K562 (cell line): Measurements from ENCODE around the gene PITX1. TPM values are rescaled to one million over a fixed set of nuclear protein-coding genes. Genes with fewer than 3 reads are reported as not detected.

Source experiments
- ATAC-seq: fragments of 200-7000 bp; cut with Tn5 transposase; 3 replicates; pipeline ENCODE4 v1.9.1; 2020; ENCODE audit warnings: moderate library complexity
- BruUV-seq: library from RNA; stranded (reverse); fragments of 400-500 nt; replicated peaks from 2 replicates; lab custom pipeline; 2021; lab: Mats Ljungman, UMichigan
- CTCF ChIA-PET: fragments of 300-600 bp; formaldehyde crosslinking; extraction: SDS; loops from one replicate; lab custom pipeline; 2021; ENCODE audit warnings: low intra/inter-chr PET ratio; lab: Yijun Ruan, JAX
- POLR2A ChIA-PET: fragments of 300-600, 350-650 bp; sonication (Branson Sonifier 250); formaldehyde crosslinking; extraction: SDS; loops from one replicate; lab custom pipeline; 2021; ENCODE audit warnings: antibody characterized with exemption, inconsistent platforms; lab: Yijun Ruan, JAX
- DNase-seq, 4 experiments: peaks; one replicate each; pipeline versions ENCODE4 v3.0.0 to v3.0.0-alpha.2; 2011 to 2018; ENCODE audit warnings: low spot score in 3 of 4, mixed read lengths in 3 of 4; ENCODE audit errors: extremely low read depth in 1 of 4
- FAIRE-seq: peaks from 2 replicates; lab custom pipeline; 2011; peaks lifted over from hg19 to GRCh38; lab: Jason Lieb, UNC
- H2AFZ ChIP-seq: 2 replicates; pipeline ENCODE4 v1.6.0; 2011; ENCODE audit warnings: low read depth, low read length, control low read depth, inconsistent platforms
- H3K27ac ChIP-seq: fragments of 200-600 bp; 3 replicates; pipeline ENCODE4 v1.8.0; 2011; ENCODE audit warnings: low read depth, mild to moderate bottlenecking, control low read depth, inconsistent platforms, low read length, moderate library complexity, mixed read lengths; ENCODE audit errors: extremely low read depth
- H3K27me3 ChIP-seq, 2 experiments: fragments of 300-600 bp in 1 of 2; 2 replicates in 1 of 2; 3 replicates in 1 of 2; pipeline versions ENCODE4 v1.6.0 to v1.8.0; 2011; ENCODE audit warnings: inconsistent platforms in 2 of 2, low read length in 2 of 2, mild to moderate bottlenecking in 1 of 2, mixed read lengths in 1 of 2, moderate library complexity in 1 of 2; ENCODE audit not compliant: control insufficient read depth in 2 of 2, insufficient read depth in 2 of 2
- H3K36me3 ChIP-seq: fragments of 300-600 bp; 3 replicates; pipeline ENCODE4 v1.8.0; 2011; ENCODE audit warnings: mild to moderate bottlenecking, low read length, inconsistent platforms; ENCODE audit not compliant: control insufficient read depth, insufficient read depth
- H3K4me1 ChIP-seq, 2 experiments: fragments of 200-600 bp in 1 of 2; replicated peaks in 1 of 2; 2 replicates in 1 of 2; 3 replicates in 1 of 2; pipeline versions ENCODE4 v1.5.1 to v1.8.0; 2011; ENCODE audit warnings: inconsistent platforms in 2 of 2, low read length in 2 of 2, mild to moderate bottlenecking in 1 of 2, mixed read lengths in 1 of 2, moderate library complexity in 1 of 2; ENCODE audit not compliant: control insufficient read depth in 2 of 2, insufficient read depth in 2 of 2
- H3K4me2 ChIP-seq: 2 replicates; pipeline ENCODE4 v1.6.1; 2011; ENCODE audit warnings: low read length, control low read depth, inconsistent platforms, mixed read lengths; ENCODE audit not compliant: insufficient read depth
- H3K4me3 ChIP-seq: fragments of 200-600 bp; sonication (generic), shearing (Covaris generic); 2 replicates; pipeline ENCODE4 v1.5.1; 2016; ENCODE audit warnings: control low read depth, inconsistent platforms
- H3K79me2 ChIP-seq: fragments of 200-600 bp; 3 replicates; pipeline ENCODE4 v1.8.0; 2011; ENCODE audit warnings: low read length, inconsistent platforms; ENCODE audit not compliant: control insufficient read depth, insufficient read depth
- H3K9ac ChIP-seq, 2 experiments: 2 replicates each; pipeline versions ENCODE4 v1.6.0 to v1.6.1; 2011; ENCODE audit warnings: low read depth in 2 of 2, low read length in 2 of 2, control low read depth in 1 of 2, inconsistent platforms in 1 of 2, mild to moderate bottlenecking in 1 of 2, mixed read lengths in 1 of 2; ENCODE audit not compliant: insufficient read depth in 1 of 2
- H3K9me1 ChIP-seq: one replicate; pipeline ENCODE4 v1.6.0; 2011; ENCODE audit warnings: inconsistent platforms, mild to moderate bottlenecking, low read length, moderate library complexity; ENCODE audit not compliant: control insufficient read depth, insufficient read depth
- H3K9me3 ChIP-seq: replicated peaks from 2 replicates; pipeline ENCODE4 v1.5.1; 2011; ENCODE audit warnings: low read depth, low read length, inconsistent platforms; ENCODE audit not compliant: control insufficient read depth, insufficient read depth
- H4K20me1 ChIP-seq: replicated peaks from 2 replicates; pipeline ENCODE4 v1.6.1; 2011; ENCODE audit warnings: low read length, inconsistent platforms, mixed read lengths; ENCODE audit not compliant: control insufficient read depth, insufficient read depth
- ATF3 ChIP-seq, 2 experiments: fragments of 450-650 bp in 1 of 2; sonication (generic) in 1 of 2; formaldehyde crosslinking in 1 of 2; IDR thresholded peaks in 1 of 2; conservative IDR thresholded peaks in 1 of 2; 2 replicates each; pipeline versions ENCODE4 v1.6.1 to v1.8.1; 2016 to 2023; ENCODE audit warnings: mild to moderate bottlenecking in 2 of 2, moderate library complexity in 2 of 2, inconsistent platforms in 1 of 2, missing genetic modification reagents in 1 of 2
- ATF7 ChIP-seq: fragments of 450-650 bp; IDR thresholded peaks from 2 replicates; pipeline ENCODE4 v1.7.1; 2014; ENCODE audit warnings: mild to moderate bottlenecking, moderate library complexity
- CREM ChIP-seq: IDR thresholded peaks from 2 replicates; pipeline ENCODE4 v1.6.1; 2014; ENCODE audit warnings: antibody characterized with exemption, low read depth
- FOSL1 ChIP-seq: fragments of 200-800 bp; sonication (Bioruptor generic); conservative IDR thresholded peaks from 2 replicates; pipeline ENCODE4 v1.6.1; 2016; ENCODE audit warnings: missing genetic modification characterization, missing compliant biosample characterization
- JUN ChIP-seq, 2 experiments: sonication (generic) in 1 of 2; formaldehyde crosslinking in 1 of 2; IDR thresholded peaks; 2 replicates each; pipeline versions ENCODE4 v1.6.1 to v1.8.0; 2012 to 2022; ENCODE audit warnings: borderline replicate concordance in 2 of 2, mild to moderate bottlenecking in 2 of 2, improper control_type of control experiment in 1 of 2, low read depth in 1 of 2, low read length in 1 of 2, missing genetic modification reagents in 1 of 2
- JUND ChIP-seq, 2 experiments: IDR thresholded peaks; 2 replicates in 1 of 2; 3 replicates in 1 of 2; pipeline ENCODE4 v1.6.1; 2011; ENCODE audit warnings: borderline replicate concordance in 2 of 2, low read depth in 2 of 2, low read length in 2 of 2, improper control_type of control experiment in 1 of 2, missing biosample characterization in 1 of 2, missing genetic modification characterization in 1 of 2, missing genetic modification reagents in 1 of 2
- KLF16 ChIP-seq: IDR thresholded peaks from 2 replicates; pipeline ENCODE4 v1.6.1; 2016; ENCODE audit warnings: antibody characterized with exemption
- MEIS2 ChIP-seq: fragments of 450-650 bp; IDR thresholded peaks from 2 replicates; pipeline ENCODE4 v1.6.1; 2014; ENCODE audit warnings: mild to moderate bottlenecking; ENCODE audit not compliant: partially characterized antibody
- MLX ChIP-seq, 2 experiments: fragments of 450-650 bp in 1 of 2; sonication (generic) in 1 of 2; formaldehyde crosslinking; conservative IDR thresholded peaks; 2 replicates each; pipeline versions ENCODE4 v1.4.0 to v1.8.1; 2020 to 2022; ENCODE audit warnings: mild to moderate bottlenecking in 1 of 2, missing genetic modification reagents in 1 of 2
- NFE2 ChIP-seq: IDR thresholded peaks from 2 replicates; pipeline ENCODE4 v1.6.1; 2014; ENCODE audit warnings: antibody characterized with exemption, low read depth
- PKNOX1 ChIP-seq: fragments of 450-650 bp; IDR thresholded peaks from 2 replicates; pipeline ENCODE4 v1.6.1; 2016
- POLR2G ChIP-seq: fragments of 200-400 bp; formaldehyde crosslinking; IDR thresholded peaks from 2 replicates; pipeline ENCODE4 v1.6.1; 2017; ENCODE audit warnings: low read depth, mild to moderate bottlenecking, antibody characterized with exemption, low read length, moderate library complexity
- RBFOX2 ChIP-seq: fragments of 200-400 bp; formaldehyde crosslinking; IDR thresholded peaks from 2 replicates; pipeline ENCODE4 v1.6.1; 2017; ENCODE audit warnings: low read depth, mild to moderate bottlenecking, low read length, moderate library complexity
- STAT5A ChIP-seq: IDR thresholded peaks from 2 replicates; pipeline ENCODE4 v1.6.1; 2012; ENCODE audit warnings: low read length, inconsistent platforms, borderline replicate concordance
- ZFX ChIP-seq: sonication (generic); formaldehyde crosslinking; IDR thresholded peaks from 2 replicates; pipeline ENCODE4 v1.8.0; 2022; ENCODE audit warnings: mild to moderate bottlenecking, missing genetic modification reagents, moderate library complexity
- WGBS: fragments of 100-300 bp; shearing (Covaris generic); methylation state at CpG from one replicate; pipeline ENCODE4 v1.1.6; 2016; ENCODE audit warnings: low coverage, mixed read lengths; ENCODE audit not compliant: insufficient coverage; ENCODE audit errors: missing lambda C conversion rate; 5-methylcytosine and 5-hydroxymethylcytosine counted together
- in situ Hi-C: fragments of 300-500 bp; cut with MboI; formaldehyde crosslinking; loops from 4 replicates; pipeline ENCODE4 v1.15.0; 2018; ENCODE audit warnings: inconsistent platforms, mixed read lengths
- intact Hi-C: fragments of 100-400 bp; cut with micrococcal nuclease; formaldehyde crosslinking; loops from 2 replicates; pipeline ENCODE4 v1.14.2; 2022
- polyA plus RNA-seq, 8 experiments: library from polyadenylated mRNA; depleted of rRNA in 4 of 8; stranded (reverse) in 5 of 8; unstranded in 3 of 8; fragments of >200 nt; fragmentation: Nextera tagmentation in 2 of 8; fragmentation: Illumina TruSeq in 1 of 8; extraction: Ambion mirVana in 2 of 8; extraction: Trizol in 1 of 8; gene quantifications; 2 replicates each; pipeline versions ENCODE4 v1.2.1 to v1.2.3, GENCODE V29; 2011 to 2014; ENCODE audit warnings: inconsistent platforms in 1 of 8, missing spikeins in 1 of 8
- total RNA-seq, 7 experiments: library from RNA; depleted of rRNA in 6 of 7; stranded (reverse); fragments of >200 nt in 6 of 7; fragmentation: Illumina TruSeq in 2 of 7; extraction: Trizol in 2 of 7; gene quantifications; 2 replicates each; pipeline versions ENCODE4 v1.2.1 to v1.2.3, GENCODE V29; 2011 to 2021; ENCODE audit warnings: low replicate concordance in 1 of 7

Gene PITX1
- total and polyA plus RNA-seq, 9 of the 15 experiments (the other 6 are each of a cell fraction or from before 2014, with no cell fraction given) = 0.13 to 88.2 (median 24.9) TPM

DNA sequence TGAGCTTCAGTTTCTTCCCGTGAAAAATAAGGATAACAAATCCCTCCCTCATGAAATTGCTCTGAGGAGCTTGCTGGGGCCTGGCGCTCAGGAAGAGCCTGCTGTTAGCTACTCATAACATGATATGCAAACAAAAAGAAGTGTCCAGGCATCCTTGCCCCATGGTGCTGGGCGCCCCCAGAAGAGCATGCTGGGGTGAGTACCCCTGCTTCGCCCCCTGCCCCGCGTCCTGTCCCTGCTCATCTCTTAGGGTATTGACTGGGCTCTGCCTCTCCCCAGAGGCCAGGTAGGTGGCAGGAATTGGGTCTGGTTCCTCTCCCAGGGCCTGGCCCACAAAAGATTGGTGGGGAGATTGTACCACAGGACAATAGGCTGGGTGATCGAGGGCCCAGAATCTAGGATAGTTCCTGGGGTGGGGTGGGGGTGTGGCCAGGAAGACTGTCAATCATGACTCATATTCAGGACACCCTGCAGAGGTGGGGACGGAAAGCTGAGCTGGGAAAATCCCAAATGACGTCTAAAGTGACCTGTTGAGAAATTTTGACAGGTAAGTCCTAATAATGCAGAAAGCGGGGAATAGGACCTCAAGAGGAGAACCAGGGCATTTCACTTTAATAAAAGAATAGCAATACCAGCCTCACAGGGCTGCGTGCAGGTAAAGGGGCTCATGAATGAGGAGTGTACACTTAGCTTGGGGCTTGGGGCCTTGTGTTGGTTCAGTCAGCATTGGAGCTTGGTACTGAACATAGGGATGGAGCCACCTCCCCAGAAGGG lies 8.9 kb downstream of the PITX1 start:
- ChIA-PET POLR2A (interaction anchor here (0.9 to 2.8 kb wide), 10 partner anchors 8 to 301 kb away, joined by 3 to 35 read pairs (median 4); partner anchors contain the start of gene C5orf24), CTCF (no interaction called here)
- Histone ChIP-seq H3K9me1 (no peaks in the 10 kb centered on the region), H2AFZ (no peak overlapping the region), H3K27me3 (no peaks in the 10 kb centered on the region), H3K36me3 (peaks cover 36% of the 10 kb centered on the region), H3K79me2 (peaks cover 28% of the 10 kb centered on the region), H3K9ac (0 out of 4 replicates have a peak overlapping the region, but pooled peaks of 1 of the 2 experiments have one; percentile 7), H3K4me3 (no peak overlapping the region), H3K4me1 (peaks cover 7 to 42% of the 10 kb centered on the region in 2 experiments; a peak in 4 of 5 replicates), H3K27ac (no peak overlapping the region), H3K9me3 (no peaks in the 10 kb centered on the region), H3K4me2 (no peak overlapping the region), H4K20me1 (peaks cover 10% of the 10 kb centered on the region; the same call in 1 of the 2 replicates)
- peak; percentile 95 for FAIRE-seq
- 60% methylated on average over 11 of the region's 11 CpGs for WGBS
- in situ Hi-C loops = no loop called here
- ATAC-seq = peak; percentile 76
- intact Hi-C loops = no loop called here
- BruUV-seq = no TSS peak
- DNase-seq = peak; percentile 59 to 78 (median 62)
- no peak for TF ChIP-seq RBFOX2
- TF ChIP-seq POLR2G = 0 out of 2 replicates have a peak, but pooled peaks have one; percentile 31
- peak; percentile 92 for TF ChIP-seq FOSL1 (tag)
- TF ChIP-seq JUND (IDR thresholded peaks at IDR 0.05; ENCODE audit: borderline replicate concordance, low read depth, low read length) = peak; percentile 87
- TF ChIP-seq JUND (tag; IDR thresholded peaks at IDR 0.05; ENCODE audit: borderline replicate concordance, low read depth, low read length) = peak; percentile 82
- no peak for TF ChIP-seq STAT5A
- TF ChIP-seq KLF16 = no peak
- no peak for TF ChIP-seq MLX (CRISPR knock-in tag; conservative IDR thresholded peaks at IDR 0.05)
- peak; percentile 47; the same call in 1 of the 2 replicates for TF ChIP-seq CREM
- TF ChIP-seq MEIS2 = peak; percentile 62
- peak; percentile 98 for TF ChIP-seq PKNOX1
- TF ChIP-seq ZFX (CRISPR knock-in tag) = 0 out of 2 replicates have a peak, but pooled peaks have one; percentile 17
- TF ChIP-seq JUN (IDR thresholded peaks at IDR 0.05; ENCODE audit: borderline replicate concordance, low read depth, low read length) = 0 out of 2 replicates have a peak, but pooled peaks have one; percentile 33
- TF ChIP-seq JUN (CRISPR knock-in tag; IDR thresholded peaks at IDR 0.05; ENCODE audit: borderline replicate concordance) = no peak
- 0 out of 2 replicates have a peak, but pooled peaks have one; percentile 30 for TF ChIP-seq NFE2
- peak; percentile 39; the same call in 1 of the 2 replicates for TF ChIP-seq ATF7
- TF ChIP-seq ATF3 (IDR thresholded peaks at IDR 0.05) = peak; percentile 73
- no peak for TF ChIP-seq ATF3 (CRISPR knock-in tag; conservative IDR thresholded peaks at IDR 0.05)
